CD4-positive, alpha-beta T cell (primary cell): Measurements from ENCODE around the gene YJU2. TPM values are rescaled to one million over a fixed set of nuclear protein-coding genes. Genes with fewer than 3 reads are reported as not detected.
"Not testable (repeated sequence)": the region's sequence is repeated elsewhere in the genome, so short reads cannot be mapped to it uniquely, and the experiment has no call there.

Experiments
- ATAC-seq: fragments of 200-7000 bp; cut with Tn5 transposase; one replicate; pipeline ENCODE4 v1.10.0; 2022; ENCODE audit warnings: mild to moderate bottlenecking; ENCODE audit not compliant: poor library complexity
- CTCF ChIA-PET: fragments of 350-600 bp; sonication (Branson Sonifier 250); formaldehyde crosslinking; loops from one replicate; lab custom pipeline; 2021; ENCODE audit warnings: antibody characterized with exemption, inconsistent platforms; lab: Charles Lee
- POLR2A ChIA-PET: fragments of 350-600 bp; sonication (Branson Sonifier 250); formaldehyde crosslinking; loops from one replicate; lab custom pipeline; 2021; ENCODE audit warnings: antibody characterized with exemption, inconsistent platforms; lab: Charles Lee
- DNase-seq, 14 experiments: peaks; one replicate each; pipeline ENCODE4 v3.0.0-alpha.2; 2013 to 2020; ENCODE audit warnings: mixed read lengths in 2 of 14
- H3K27ac ChIP-seq, 2 donors: one replicate each; pipeline versions ENCODE4 v1.5.1 to v1.7.0; 2013; ENCODE audit warnings: low read length in 2 of 2, low read depth in 1 of 2, mild to moderate bottlenecking in 1 of 2
- H3K27me3 ChIP-seq, 2 experiments: 1 replicate in 1 of 2; 2 replicates in 1 of 2; pipeline versions ENCODE4 v1.6.1 to v1.7.0; 2013; ENCODE audit warnings: low read length in 2 of 2, control low read depth in 1 of 2, mild to moderate bottlenecking in 1 of 2, moderate library complexity in 1 of 2; ENCODE audit not compliant: insufficient read depth in 2 of 2, control insufficient read depth in 1 of 2
- H3K36me3 ChIP-seq: one replicate; pipeline ENCODE4 v1.6.1; 2013; ENCODE audit warnings: low read length, control low read depth; ENCODE audit not compliant: insufficient read depth
- H3K4me1 ChIP-seq: one replicate; pipeline ENCODE4 v1.6.1; 2013; ENCODE audit warnings: low read length, control low read depth; ENCODE audit not compliant: insufficient read depth
- H3K4me3 ChIP-seq: one replicate; pipeline ENCODE4 v1.5.1; 2013; ENCODE audit warnings: mild to moderate bottlenecking, low read length, moderate library complexity
- H3K9me3 ChIP-seq, 2 experiments: 1 replicate in 1 of 2; 2 replicates in 1 of 2; pipeline versions ENCODE4 v1.6.1 to v1.7.0; 2013; ENCODE audit warnings: low read length in 2 of 2, mild to moderate bottlenecking in 2 of 2, control low read depth in 1 of 2, moderate library complexity in 1 of 2; ENCODE audit not compliant: control insufficient read depth in 1 of 2, insufficient read depth in 1 of 2
- H3K27ac Mint-ChIP-seq: one replicate; pipeline ENCODE4 v1.8.0; 2020; ENCODE audit warnings: mixed read lengths
- H3K27me3 Mint-ChIP-seq: one replicate; pipeline ENCODE4 v1.8.0; 2021; ENCODE audit warnings: mixed read lengths
- H3K36me3 Mint-ChIP-seq: one replicate; pipeline ENCODE4 v1.8.0; 2021; ENCODE audit warnings: low read depth, mixed read lengths
- H3K4me1 Mint-ChIP-seq: one replicate; pipeline ENCODE4 v1.8.0; 2021; ENCODE audit warnings: low read depth, mixed read lengths
- H3K4me3 Mint-ChIP-seq: one replicate; pipeline ENCODE4 v1.8.0; 2020; ENCODE audit warnings: mild to moderate bottlenecking, mixed read lengths
- H3K9me3 Mint-ChIP-seq: one replicate; pipeline ENCODE4 v1.8.0; 2020; ENCODE audit warnings: mixed read lengths
- CTCF ChIP-seq: fragments of 200-600 bp; IDR thresholded peaks from one replicate; pipeline ENCODE4 v1.8.0; 2022; ENCODE audit warnings: antibody characterized with exemption, mild to moderate bottlenecking
- intact Hi-C, 2 experiments: fragments of 100-400 bp; cut with DNase I in 1 of 2; cut with micrococcal nuclease in 1 of 2; formaldehyde crosslinking; loops; one replicate each; pipeline versions ENCODE4 v1.15.1 to v1.9.0; 2023 to 2025; cut with DNase I, micrococcal nuclease
- total RNA-seq, 174 experiments: library from RNA in 2 of 174; stranded (reverse) in 2 of 174; gene quantifications; one replicate each; pipeline ENCODE4 v1.2.3 and lab custom pipeline; 2021 to 2026

The YJU2 gene
- total RNA-seq, 2 experiments from 2014 or later = 32.9 to 33.7 TPM

- ChIA-PET CTCF (no interaction called here), POLR2A (no interaction called here)
- Mint-ChIP-seq H3K4me3 (no peak overlapping the region), H3K9me3 (no peaks in the 10 kb centered on the region), H3K4me1 (no peaks in the 10 kb centered on the region), H3K36me3 (no peaks in the 10 kb centered on the region), H3K27me3 (peaks cover 27% of the 10 kb centered on the region), H3K27ac (no peak overlapping the region)
- peaks cover 4% of the 10 kb centered on the region for H3K4me1 ChIP-seq
- TF ChIP-seq CTCF = no peak
- H3K27ac ChIP-seq = no peak overlapping the region
- H3K9me3 ChIP-seq = peaks cover 0 to 14% of the 10 kb centered on the region in 2 experiments
- no peak for ATAC-seq
- intact Hi-C loops = no loop called here
- peaks cover 11% of the 10 kb centered on the region in 2 experiments for H3K27me3 ChIP-seq
- no peak overlapping the region for H3K4me3 ChIP-seq
- DNase-seq = no peak
- no peaks in the 10 kb centered on the region for H3K36me3 ChIP-seq
Measured at GRCh38 chr19:4234142-4234861, 12.6 kb upstream of the YJU2 start.

- H3K27ac Mint-ChIP-seq = no peak overlapping the region
- no peak overlapping the region for H3K4me3 Mint-ChIP-seq
- POLR2A ChIA-PET = no interaction called here
- no peaks in the 10 kb centered on the region for H3K4me1 ChIP-seq
- CTCF ChIA-PET = no interaction called here
- no peak overlapping the region for H3K27ac ChIP-seq
- no peaks in the 10 kb centered on the region for H3K36me3 ChIP-seq
- DNase-seq (no peak), ATAC-seq (no peak)
- peaks cover 0 to 11% of the 10 kb centered on the region in 2 experiments for H3K9me3 ChIP-seq
- no peak overlapping the region for H3K4me3 ChIP-seq
- no peaks in the 10 kb centered on the region for H3K36me3 Mint-ChIP-seq
- intact Hi-C loops = no loop called here
- peaks cover 21% of the 10 kb centered on the region for H3K27me3 Mint-ChIP-seq
- no peak for TF ChIP-seq CTCF
- H3K27me3 ChIP-seq = peaks cover 7 to 8% of the 10 kb centered on the region in 2 experiments
- no peaks in the 10 kb centered on the region for H3K9me3 Mint-ChIP-seq
- H3K4me1 Mint-ChIP-seq = no peaks in the 10 kb centered on the region
Measured at GRCh38 chr19:4234862-4235201, 12.0 kb upstream of the YJU2 start.

GRCh38 chr19:4237510-4237909 is 9.4 kb upstream of the YJU2 start:
- CTCF ChIA-PET, ATAC-seq, H3K9me3 Mint-ChIP-seq, H3K4me3 Mint-ChIP-seq, POLR2A ChIA-PET, H3K4me1 Mint-ChIP-seq, H3K36me3 ChIP-seq, H3K4me3 ChIP-seq, intact Hi-C loops, DNase-seq, H3K27ac ChIP-seq, H3K36me3 Mint-ChIP-seq, H3K27me3 ChIP-seq, H3K4me1 ChIP-seq, H3K27ac Mint-ChIP-seq: not testable (repeated sequence)
- peaks cover 7 to 12% of the 10 kb centered on the region in 2 experiments for H3K9me3 ChIP-seq
- peaks cover 18% of the 10 kb centered on the region for H3K27me3 Mint-ChIP-seq

GRCh38 chr19:4238831-4239230 is 8.0 kb upstream of the YJU2 start:
- TF ChIP-seq CTCF = no peak
- Mint-ChIP-seq H3K4me1 (no peaks in the 10 kb centered on the region), H3K9me3 (peaks cover 5% of the 10 kb centered on the region), H3K27me3 (peaks cover 10% of the 10 kb centered on the region), H3K36me3 (no peaks in the 10 kb centered on the region), H3K27ac (no peak overlapping the region), H3K4me3 (no peak overlapping the region)
- Histone ChIP-seq H3K36me3 (no peaks in the 10 kb centered on the region), H3K27me3 (no peaks in the 10 kb centered on the region), H3K4me3 (no peak overlapping the region), H3K9me3 (peaks cover 7 to 12% of the 10 kb centered on the region in 2 experiments), H3K4me1 (no peaks in the 10 kb centered on the region), H3K27ac (no peak overlapping the region)
- intact Hi-C loops = no loop called here
- POLR2A ChIA-PET = interaction anchor here (0.7 kb wide), 1 partner anchor 13 kb away, joined by 3 read pairs; no protein-coding TSS in a partner anchor
- DNase-seq (no peak), ATAC-seq (no peak)
- CTCF ChIA-PET = no interaction called here
